NT2/D1 (cell line): ENCODE measurements around the gene GREB1.

Experiments used
- DNase-seq: peaks from one replicate; pipeline ENCODE4 v3.0.0-alpha.2; 2011; ENCODE audit warnings: low read depth, low spot score
- H3K27me3 ChIP-seq: 2 replicates; pipeline ENCODE4 v1.6.0; 2011; ENCODE audit warnings: mild to moderate bottlenecking; ENCODE audit not compliant: insufficient read length, insufficient read depth
- H3K36me3 ChIP-seq: 2 replicates; pipeline ENCODE4 v1.6.1; 2011; ENCODE audit warnings: mild to moderate bottlenecking, low read length, mixed read lengths; ENCODE audit not compliant: insufficient read depth, insufficient read length
- H3K4me1 ChIP-seq: 2 replicates; pipeline ENCODE4 v1.5.1; 2011; ENCODE audit not compliant: insufficient read depth, insufficient read length
- H3K4me3 ChIP-seq: 2 replicates; pipeline ENCODE4 v1.5.1; 2011; ENCODE audit warnings: low read depth; ENCODE audit not compliant: insufficient read length
- H3K9ac ChIP-seq: 2 replicates; pipeline ENCODE4 v1.6.0; 2011; ENCODE audit warnings: low read depth; ENCODE audit not compliant: insufficient read length
- H3K9me3 ChIP-seq: 2 replicates; pipeline ENCODE4 v1.5.1; 2011; ENCODE audit warnings: mild to moderate bottlenecking, low read length; ENCODE audit not compliant: insufficient read depth
- SUZ12 ChIP-seq: IDR thresholded peaks from 2 replicates; pipeline ENCODE4 v1.6.1; 2011; ENCODE audit not compliant: insufficient read length, insufficient read depth; ENCODE audit errors: extremely low read depth
- YY1 ChIP-seq: IDR thresholded peaks from 2 replicates; pipeline ENCODE4 v1.6.1; 2011; ENCODE audit not compliant: insufficient read length, insufficient read depth
- ZNF274 ChIP-seq: IDR thresholded peaks from 2 replicates; pipeline ENCODE4 v1.6.1; 2011; ENCODE audit warnings: mild to moderate bottlenecking, low read depth, low read length

GREB1 gene, protein sequence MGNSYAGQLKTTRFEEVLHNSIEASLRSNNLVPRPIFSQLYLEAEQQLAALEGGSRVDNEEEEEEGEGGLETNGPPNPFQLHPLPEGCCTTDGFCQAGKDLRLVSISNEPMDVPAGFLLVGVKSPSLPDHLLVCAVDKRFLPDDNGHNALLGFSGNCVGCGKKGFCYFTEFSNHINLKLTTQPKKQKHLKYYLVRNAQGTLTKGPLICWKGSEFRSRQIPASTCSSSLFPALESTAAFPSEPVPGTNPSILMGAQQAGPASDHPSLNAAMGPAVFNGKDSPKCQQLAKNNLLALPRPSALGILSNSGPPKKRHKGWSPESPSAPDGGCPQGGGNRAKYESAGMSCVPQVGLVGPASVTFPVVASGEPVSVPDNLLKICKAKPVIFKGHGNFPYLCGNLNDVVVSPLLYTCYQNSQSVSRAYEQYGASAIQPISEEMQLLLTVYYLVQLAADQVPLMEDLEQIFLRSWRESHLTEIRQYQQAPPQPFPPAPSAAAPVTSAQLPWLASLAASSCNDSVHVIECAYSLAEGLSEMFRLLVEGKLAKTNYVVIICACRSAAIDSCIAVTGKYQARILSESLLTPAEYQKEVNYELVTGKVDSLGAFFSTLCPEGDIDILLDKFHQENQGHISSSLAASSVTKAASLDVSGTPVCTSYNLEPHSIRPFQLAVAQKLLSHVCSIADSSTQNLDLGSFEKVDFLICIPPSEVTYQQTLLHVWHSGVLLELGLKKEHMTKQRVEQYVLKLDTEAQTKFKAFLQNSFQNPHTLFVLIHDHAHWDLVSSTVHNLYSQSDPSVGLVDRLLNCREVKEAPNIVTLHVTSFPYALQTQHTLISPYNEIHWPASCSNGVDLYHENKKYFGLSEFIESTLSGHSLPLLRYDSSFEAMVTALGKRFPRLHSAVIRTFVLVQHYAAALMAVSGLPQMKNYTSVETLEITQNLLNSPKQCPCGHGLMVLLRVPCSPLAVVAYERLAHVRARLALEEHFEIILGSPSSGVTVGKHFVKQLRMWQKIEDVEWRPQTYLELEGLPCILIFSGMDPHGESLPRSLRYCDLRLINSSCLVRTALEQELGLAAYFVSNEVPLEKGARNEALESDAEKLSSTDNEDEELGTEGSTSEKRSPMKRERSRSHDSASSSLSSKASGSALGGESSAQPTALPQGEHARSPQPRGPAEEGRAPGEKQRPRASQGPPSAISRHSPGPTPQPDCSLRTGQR (N-terminal part only)

DNA sequence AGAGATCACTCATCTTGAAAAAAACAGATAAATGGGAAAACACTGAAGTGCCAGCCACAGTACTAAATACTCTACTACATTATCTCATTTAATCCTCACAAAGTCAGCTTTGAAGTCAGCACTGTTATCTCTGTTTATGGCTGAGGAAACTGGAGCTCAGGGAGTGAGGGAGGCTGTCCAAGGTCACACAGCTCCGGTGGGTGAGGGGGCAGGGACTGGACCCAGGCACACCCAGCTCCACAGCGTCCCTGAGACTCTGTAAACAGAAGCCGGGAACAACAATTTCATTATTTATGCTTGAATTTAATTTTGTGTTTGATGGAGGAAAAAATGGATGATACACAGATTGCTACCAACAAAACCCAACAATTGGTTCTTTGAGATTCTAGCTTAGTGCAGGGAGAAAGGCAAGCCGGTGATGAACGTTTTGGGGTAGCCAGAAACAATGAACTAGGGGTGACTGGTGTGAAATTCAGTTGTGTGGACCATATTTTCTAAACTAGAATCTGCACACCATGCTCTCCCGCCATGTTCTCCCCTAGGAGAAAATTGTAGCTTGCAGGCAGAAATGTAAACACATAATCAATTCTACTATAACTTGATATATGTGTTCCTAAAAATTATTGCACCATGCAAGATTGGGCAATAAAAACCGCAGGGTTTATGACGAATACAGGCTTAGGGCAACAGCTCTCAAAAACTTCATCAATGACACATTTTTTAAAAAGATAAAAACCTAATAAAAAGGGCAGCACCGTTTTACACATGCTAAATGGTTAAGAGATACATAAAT, at the start of gene GREB1:
Gene GREB1 (plus strand): TSS at position 768 of the 793 bp plus-strand sequence. CDS start 22,570 bp downstream, outside the sequence.
- TF ChIP-seq ZNF274 (no peak), SUZ12 (no peak), YY1 (no peak)

DNA sequence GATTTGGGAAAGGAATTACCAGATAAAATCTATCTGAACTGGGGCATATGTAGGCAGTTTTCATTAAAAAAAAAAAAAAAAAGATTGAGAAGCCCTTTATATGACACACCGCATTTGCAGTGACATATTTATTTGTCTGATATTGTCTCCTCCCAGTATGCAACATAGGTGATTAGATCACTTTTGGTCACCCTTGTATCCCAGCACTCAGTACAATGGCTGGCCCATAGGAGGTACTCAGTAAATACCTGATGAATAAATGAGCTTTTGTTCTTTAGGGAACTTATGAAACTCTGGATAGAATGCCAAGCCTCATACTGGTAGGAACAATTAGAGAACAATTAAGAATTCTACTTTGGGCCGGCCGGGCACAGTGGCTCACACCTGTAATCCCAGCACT, 45.0 kb upstream of the GREB1 start:
- Histone ChIP-seq H3K9ac (no peak overlapping the region), H3K36me3 (no peaks in the 10 kb centered on the region), H3K27me3 (no peaks in the 10 kb centered on the region), H3K9me3 (no peaks in the 10 kb centered on the region; the same call in 1 of the 2 replicates), H3K4me3 (no peak overlapping the region), H3K4me1 (peaks cover 5% of the 10 kb centered on the region)
- no peak for DNase-seq
- no peak for TF ChIP-seq YY1
- TF ChIP-seq SUZ12 = no peak
- TF ChIP-seq ZNF274 = no peak

More for the DNA sequence above, at the start of gene GREB1:
- Histone ChIP-seq H3K4me3 (no peak within 1 kb of the TSS), H3K4me1 (no peaks in the 10 kb centered on the region), H3K9ac (no peak within 1 kb of the TSS), H3K27me3 (no peaks in the 10 kb centered on the region), H3K36me3 (no peaks in the 10 kb centered on the region), H3K9me3 (no peaks in the 10 kb centered on the region)
- DNase-seq = no peak

DNA sequence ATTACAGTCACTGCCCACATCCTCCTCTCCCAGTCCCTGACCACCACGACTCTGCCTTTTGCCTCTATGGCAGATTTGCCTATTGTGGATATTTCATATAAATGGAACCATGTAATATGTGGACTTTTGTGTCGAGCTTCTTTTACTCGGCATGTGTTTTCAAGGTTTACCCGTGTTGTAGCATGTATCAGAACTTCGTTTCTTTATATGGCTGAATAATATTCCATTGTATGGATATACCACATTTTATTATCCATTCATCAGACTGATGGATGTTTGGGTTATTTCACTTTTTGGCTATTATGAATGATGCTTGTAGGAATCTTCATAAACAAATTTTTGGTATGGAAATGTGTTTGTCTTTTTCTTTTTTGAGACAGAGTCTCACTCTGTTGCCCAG, 43.7 kb upstream of the GREB1 start:
- no peaks in the 10 kb centered on the region for H3K27me3 ChIP-seq
- TF ChIP-seq YY1 = no peak
- no peak for TF ChIP-seq SUZ12
- no peak for TF ChIP-seq ZNF274
- H3K36me3 ChIP-seq = no peaks in the 10 kb centered on the region
- no peak overlapping the region for H3K9ac ChIP-seq
- peaks cover 5% of the 10 kb centered on the region for H3K4me1 ChIP-seq
- DNase-seq = no peak
- H3K4me3 ChIP-seq = no peak overlapping the region
- H3K9me3 ChIP-seq = no peaks in the 10 kb centered on the region; the same call in 1 of the 2 replicates

DNA sequence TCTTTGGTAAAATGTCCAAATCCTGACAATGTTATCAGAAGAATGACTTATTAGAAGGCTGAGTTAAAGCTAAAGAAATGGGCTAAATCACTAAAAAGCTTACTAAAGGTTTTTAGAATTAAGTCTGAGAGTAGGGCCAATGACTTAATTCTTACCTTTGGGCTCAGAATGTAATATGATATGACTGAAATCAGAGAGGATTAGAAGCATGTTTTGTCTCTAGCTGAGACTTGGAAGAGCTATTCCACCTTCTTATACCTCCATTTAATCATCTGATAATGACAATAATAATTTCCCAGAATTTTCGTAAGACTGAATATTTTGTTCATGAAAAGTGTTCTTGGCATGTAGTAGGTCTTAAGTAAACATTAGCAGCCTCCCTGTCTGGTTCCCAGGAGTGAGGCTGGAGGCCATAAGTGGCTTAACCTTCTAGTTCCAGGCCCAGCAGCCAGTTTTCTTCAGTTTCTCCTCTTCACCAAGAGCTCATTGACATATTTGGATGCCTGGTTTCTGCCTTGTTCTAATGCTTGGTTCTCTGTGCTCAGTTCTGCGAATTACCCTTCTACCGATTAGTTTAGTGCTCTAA, 42.4 kb upstream of the GREB1 start:
- Histone ChIP-seq H3K4me1 (peaks cover 11% of the 10 kb centered on the region), H3K27me3 (no peaks in the 10 kb centered on the region), H3K9ac (no peak overlapping the region), H3K4me3 (no peak overlapping the region), H3K36me3 (no peaks in the 10 kb centered on the region), H3K9me3 (no peaks in the 10 kb centered on the region; the same call in 1 of the 2 replicates)
- DNase-seq = no peak
- TF ChIP-seq SUZ12 (no peak), YY1 (no peak), ZNF274 (no peak)

DNA sequence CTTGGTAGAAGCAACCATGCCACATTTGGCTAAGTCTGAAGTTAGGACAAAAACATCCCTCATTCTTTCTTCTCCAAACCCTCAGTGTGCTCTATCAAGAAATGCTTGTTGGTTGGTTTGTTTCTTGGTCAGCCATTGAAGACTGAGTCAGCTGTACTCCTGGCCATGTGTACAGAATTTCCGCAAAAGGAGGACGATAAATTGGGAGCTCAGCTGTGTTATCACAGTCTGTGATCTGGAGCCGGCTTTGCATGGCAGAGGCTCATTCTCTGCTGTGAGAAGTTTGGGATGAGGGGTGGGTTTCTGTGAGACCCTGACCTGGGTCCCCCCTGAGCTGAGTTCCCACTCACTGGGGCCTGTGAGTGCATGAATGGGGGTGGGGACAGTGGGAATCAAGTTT, 41.6 kb upstream of the GREB1 start:
- DNase-seq = no peak
- Histone ChIP-seq H3K4me1 (peaks cover 11% of the 10 kb centered on the region), H3K4me3 (no peak overlapping the region), H3K27me3 (no peaks in the 10 kb centered on the region), H3K9ac (no peak overlapping the region), H3K36me3 (no peaks in the 10 kb centered on the region), H3K9me3 (no peaks in the 10 kb centered on the region; the same call in 1 of the 2 replicates)
- TF ChIP-seq YY1 (no peak), SUZ12 (no peak), ZNF274 (no peak)

DNA sequence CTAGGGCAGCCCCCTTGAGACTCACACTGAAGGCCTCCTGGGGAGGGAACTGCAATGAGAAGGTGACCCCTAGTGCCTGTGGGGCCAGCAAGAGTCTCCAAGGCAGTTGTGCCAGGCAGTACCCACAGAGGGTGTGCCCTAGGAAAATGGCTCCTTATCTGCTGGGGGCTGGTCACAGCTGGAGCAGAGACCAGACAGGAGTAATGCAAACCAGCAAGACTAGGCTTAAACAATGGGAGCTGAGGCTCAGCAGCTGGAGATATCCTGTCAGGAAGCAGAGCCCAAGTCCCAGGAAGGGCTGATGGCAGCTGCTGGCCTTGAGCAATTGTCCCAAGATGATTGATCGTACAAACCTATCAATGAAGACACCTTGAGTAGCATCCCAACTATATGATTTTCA, 41.1 kb upstream of the GREB1 start:
- no peaks in the 10 kb centered on the region for H3K27me3 ChIP-seq
- no peak for DNase-seq
- TF ChIP-seq ZNF274 (no peak), SUZ12 (no peak), YY1 (no peak)
- H3K4me1 ChIP-seq = peaks cover 9% of the 10 kb centered on the region
- no peak overlapping the region for H3K9ac ChIP-seq
- H3K4me3 ChIP-seq = no peak overlapping the region
- H3K36me3 ChIP-seq = no peaks in the 10 kb centered on the region
- H3K9me3 ChIP-seq = no peaks in the 10 kb centered on the region; the same call in 1 of the 2 replicates
